NCI-H748 (cell line): ENCODE data around the gene PCSK5.

Experiments used
- DNase-seq: peaks from one replicate; lab custom pipeline; 2025; ENCODE audit not compliant: unreplicated experiment; lab: John Stamatoyannopoulos, UW

The PCSK5 gene

DNA sequence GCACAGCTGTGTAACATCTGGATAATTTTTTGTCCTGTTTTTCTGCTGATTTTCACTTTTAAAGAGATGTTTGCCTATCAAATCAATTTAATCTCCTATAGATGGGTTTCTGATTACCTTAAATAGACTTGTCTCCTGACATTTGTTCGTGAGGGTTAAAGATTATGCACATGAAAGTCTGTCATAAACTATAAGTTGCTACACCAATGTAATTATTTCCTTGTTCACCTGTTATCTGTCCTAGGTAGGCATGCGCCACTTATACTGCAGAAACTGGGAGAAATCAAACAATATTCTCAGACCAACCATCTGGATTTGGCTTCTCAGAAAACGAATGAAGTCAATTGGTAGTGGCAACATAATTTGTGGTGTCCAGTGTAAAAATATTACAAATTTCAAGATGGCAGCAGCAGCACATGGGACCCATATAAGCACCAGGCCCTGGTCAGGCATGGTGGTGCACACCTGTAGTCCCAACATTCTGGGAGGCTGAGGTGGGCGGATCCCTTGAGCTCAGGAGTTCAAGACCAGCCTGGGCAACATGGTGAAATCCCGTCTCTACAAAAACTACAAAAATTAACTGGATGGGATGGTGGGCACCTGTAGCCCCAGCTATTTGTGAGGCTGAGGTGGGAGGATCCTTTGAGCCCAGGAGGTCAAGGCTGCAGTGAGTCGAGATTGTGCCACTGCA is 483.5 kb downstream of the PCSK5 start:
- no peak for DNase-seq

DNA sequence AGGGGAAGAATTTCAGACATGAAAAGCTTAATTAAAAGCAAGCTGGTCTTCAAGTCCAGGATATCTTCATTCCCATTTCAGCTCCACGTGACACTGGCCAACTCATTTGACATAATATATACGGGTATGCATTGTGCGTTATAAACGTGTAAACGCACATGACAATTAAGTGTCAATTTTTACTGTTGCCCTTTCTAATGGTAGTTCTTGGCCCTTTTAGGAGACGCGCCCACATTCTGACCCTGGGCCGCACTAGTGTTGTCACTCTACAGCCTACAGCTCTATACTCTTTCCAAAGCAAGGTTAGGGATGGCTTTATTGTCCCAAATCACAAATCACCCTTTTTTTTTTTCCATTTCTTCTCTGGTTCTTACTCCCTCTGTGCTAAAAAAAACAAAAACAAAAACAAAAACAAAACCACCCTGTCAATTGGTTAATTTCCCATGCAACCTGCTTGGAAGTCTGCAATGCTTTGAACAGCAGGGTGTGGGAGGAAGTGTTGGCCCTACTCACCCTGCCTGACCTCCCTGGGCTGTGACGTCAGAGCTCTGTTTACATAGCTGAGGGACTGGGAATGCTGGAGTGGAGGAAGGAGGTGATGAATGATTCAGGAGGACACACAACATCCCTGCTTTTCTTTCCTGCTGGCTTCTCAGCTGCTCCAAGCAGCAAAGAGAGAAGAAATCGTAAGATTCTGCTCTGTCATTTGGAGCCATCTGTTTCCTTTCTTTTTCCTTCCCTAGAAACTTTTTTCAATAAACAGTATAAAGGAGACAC is 484.5 kb downstream of the PCSK5 start:
- DNase-seq: peak; percentile 28

DNA sequence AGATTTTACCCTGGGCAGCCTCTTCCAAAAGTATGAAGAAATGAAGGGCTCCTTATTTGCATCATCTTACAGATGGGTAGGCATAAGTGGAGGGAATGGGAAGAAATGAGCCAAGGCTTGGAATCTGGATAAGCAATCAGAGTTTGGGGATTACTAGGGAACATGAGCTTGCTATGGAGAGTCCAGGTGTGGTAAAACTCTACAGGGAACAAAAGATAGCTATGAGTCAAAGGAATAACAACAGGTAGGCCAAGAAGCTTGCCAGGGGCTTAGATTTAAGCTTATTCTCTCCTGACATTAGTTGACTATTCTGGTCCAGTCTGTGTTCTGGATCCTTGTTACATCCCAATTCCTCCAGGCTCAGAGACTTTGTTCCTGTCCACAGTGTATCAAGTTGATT is 487.3 kb downstream of the PCSK5 start:
- no peak for DNase-seq

DNA sequence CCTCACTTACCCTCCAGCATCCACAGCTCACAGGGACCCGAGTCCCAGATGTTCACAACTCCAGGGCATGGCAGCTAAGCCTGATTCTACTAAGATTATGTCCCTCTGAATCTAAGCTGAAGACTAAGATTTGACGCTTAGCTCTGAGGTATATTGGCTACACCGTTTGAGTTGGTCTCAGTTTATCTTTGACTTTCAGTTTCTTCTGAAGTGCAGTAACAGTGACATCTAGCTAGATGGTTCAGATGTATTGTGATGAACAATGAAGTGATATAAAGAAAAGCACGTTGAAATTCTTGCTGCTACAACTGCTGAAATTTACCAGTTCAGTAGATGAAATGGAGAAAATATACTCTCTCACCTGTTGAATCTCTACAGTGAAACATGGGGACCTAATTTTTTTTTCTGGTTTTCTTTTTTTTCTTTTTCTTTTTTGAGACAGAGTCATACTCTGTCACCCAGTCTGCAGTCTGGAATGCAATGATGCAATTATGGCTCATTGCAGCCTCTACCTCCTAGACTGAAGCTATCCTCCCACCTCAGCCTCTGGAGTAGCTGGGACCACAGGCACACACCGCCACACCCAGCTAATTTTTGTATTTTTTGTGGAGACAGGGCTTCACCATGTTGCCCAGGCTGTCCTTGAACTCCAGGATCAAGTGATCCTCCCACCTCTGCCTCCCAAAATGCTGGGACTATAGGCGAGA is 488.0 kb downstream of the PCSK5 start:
- DNase-seq: no peak

DNA sequence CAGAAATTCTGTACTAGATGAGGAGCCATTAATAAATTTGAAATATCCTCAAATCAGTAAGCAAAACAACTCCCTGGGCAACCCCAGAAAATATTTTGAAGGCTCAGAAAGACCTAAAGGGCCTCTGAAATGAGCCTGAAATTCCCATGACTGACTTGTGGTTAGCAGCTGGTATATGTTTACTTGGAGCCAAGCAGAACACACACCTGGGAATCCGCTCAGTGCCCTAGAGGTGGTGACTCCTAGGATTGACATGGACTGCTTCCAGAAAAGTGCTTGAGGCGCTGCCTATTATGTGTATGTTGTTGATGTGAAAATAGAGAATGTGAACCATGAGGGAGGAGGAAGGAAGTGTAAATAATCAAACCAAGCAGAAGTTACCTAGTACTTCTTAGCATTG is 489.0 kb downstream of the PCSK5 start:
- peak; percentile 79 for DNase-seq

DNA sequence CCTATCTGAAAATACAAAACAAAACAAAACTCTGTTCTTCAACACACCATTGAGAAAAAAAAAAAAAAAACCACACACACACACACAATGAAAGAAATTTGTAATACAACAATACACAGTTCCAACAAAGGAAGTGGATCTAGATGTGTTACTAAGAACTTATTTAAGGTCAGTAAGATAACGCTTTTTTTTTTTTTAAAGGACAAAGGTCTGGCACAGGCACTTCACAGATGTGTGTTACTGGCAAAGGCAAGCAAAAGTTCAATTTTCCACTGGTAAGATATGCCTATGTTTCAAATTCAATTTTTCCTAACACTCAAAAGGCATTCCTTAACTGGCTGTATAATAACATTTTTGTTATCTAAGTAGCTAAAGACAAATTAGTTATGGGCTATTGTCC is 500.2 kb downstream of the PCSK5 start:
- no peak for DNase-seq

DNA sequence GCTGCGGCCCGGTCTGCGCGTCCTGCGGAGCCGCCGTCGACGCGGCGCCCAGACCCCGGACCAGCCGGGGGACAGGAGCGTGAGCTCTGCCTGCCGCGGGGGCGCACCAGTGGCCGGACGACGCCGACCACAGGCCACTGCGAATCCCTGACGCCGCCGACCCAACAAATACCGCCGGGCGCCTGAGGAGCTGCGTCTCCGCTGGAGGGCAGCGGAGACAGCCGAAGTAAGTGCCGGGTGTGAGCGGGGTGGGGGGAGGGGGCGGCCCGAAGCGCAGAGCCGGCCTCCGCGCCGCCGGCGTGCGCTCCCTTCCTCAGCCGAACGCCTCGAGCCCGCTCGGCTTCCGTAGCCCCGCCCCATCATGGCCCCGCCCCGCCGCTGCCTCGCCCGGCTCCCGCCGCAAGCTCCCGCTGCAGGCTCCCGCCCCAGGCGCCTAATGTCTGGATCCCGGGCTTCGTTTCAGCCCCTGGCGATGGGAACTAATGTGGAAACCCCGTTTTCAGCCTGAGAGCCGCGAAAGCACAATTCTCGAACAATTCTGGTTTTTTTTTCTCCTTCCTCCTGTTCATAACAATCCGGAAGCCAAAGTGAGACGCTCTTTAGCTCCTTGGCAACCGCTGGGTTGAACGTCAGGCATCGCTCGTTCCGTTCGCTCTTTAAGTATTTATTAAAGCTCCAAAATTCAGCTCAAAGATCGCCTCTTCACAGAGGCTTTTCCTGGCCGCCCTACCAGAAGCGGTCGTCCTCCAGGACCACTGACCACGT is 503.9 kb downstream of the PCSK5 start, which contains the start of gene RFK:
Gene RFK, minus strand, starts transcription at position 232 of the 765 bp plus-strand sequence. CDS start 255 bp downstream, outside the sequence.
- DNase-seq: peak; percentile 95

DNA sequence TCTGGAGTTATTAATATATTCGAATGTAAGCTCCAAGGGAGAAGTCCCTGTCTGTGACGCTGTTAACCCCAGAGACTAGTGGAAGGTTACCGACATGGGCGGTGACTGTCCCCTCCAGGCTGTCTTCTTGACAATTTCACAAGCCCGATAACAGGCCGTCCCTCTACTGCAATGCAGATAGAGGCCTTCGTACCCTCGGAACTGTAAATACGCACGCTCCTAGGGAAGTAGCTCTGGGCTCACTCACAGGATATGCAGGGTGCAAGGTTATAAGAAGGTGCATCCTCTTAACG is 504.4 kb downstream of the PCSK5 start:
- peak; percentile 90 for DNase-seq

DNA sequence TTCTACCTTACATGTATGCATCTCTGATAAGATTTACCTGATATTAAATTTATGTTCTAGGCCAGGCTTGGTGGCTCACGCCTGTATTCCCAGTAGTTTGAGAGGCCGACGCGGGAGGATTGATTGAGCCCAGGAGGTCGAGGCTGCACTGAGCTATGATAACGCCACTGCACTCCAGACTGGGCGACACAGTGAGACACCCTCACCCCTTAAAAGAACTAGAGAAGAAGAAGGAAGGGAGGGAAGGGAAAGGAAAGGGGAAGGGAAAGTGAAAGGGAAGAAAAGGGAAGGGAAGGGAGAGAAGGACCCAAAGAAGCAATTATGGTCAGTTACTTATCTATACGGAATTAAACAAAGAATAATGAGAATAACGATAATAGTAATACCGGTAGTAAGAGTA is 504.9 kb downstream of the PCSK5 start:
- no peak for DNase-seq

DNA sequence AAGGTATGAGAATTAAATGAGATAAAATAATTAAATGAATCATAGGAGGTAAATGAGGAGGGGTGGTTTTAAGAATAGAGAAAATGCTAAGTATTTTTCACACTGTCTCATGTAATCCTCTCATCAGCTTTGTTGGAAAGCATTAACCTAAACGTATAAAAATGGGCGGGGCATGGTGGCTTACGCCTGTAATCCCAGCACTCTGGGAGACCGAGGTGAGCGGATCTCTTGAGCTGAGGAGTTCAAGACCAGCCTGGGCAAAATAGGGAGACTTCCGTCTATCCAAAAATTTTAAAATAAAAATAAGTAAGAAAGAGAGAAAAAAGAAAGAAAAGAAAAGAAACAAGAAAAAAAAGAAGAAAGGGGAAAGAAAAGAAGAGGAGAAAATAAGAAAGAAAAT is 505.7 kb downstream of the PCSK5 start:
- DNase-seq: no peak

DNA sequence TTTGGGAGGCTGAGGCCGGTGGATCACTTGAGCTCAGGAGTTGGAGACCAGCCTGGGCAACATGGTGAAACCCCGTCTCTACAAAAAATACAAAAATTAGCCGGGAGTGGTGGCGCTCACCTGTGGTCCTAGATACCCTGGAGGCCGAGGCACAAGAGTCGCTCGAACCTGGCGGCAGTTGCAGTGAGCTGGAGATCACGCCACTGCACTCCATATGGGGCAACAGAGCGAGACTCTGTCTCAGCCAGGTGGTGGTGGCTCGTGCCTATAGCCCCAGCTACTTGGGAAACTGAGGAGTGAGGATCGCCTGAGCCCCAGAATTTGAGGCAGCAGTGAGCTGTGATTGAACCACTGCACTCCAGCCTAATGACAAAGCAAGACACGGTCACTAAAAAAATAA is 506.1 kb downstream of the PCSK5 start:
- DNase-seq: no peak

DNA sequence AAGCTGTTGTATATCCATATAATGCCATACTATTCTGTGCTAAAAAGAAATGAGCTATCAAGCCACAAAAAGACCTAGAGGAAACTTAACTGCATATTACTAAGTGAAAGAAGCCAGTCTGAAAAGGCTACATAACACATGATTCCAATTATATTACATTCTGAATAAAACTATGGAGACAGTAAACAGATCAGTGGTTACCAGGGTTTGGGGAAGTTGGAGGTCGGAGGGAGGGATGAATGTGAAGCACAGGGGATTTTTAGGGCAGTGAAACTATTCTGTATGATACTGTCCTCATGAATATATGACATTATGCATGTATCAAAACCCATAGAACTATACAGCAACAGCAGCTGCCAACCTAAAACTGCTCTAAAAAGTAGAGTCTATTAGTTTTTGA is 509.4 kb downstream of the PCSK5 start:
- DNase-seq: no peak

DNA sequence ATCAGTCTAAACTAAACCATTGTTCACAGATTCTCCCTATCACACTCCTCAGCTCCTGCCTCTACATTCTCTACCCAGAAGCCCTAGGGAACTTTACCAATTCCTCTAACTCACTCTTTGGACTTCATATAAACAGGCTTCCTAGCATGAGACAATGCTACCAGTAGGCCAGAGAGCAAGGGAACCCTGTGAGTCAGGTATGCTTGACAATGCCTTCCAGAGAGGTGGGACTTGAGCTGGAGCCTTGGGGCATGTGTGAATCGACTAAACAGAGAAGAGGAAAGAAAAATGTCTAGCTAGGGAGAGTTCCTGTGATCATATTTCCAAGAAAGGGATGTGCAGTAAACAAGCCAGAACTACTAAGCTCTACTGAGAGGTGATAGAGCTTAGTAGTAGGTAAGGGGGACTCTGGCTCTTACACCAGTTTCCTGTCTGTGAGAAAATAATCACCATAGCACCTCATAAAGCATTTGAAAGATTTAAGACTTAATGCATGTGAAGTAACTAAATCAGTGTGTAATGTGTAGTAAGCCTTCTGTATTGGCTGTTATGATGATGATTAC is 510.1 kb downstream of the PCSK5 start:
- DNase-seq: no peak

DNA sequence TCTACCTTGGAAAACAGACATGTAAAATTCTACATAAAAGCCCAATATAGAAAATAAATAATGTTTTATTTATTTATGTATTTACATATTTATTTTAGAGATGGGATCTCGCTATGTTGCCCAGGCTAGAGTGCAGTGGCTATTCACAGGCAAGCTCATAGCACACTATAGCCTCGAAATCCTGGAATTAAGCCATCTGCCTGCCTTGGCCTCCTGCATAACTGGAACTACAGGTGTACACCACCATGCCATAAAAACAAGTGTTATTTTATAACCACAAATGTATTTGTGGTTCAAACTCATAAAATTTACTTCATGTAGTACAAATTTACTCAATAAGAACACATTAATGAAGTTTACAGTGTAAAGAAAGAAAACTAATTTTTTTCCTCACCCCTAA is 510.7 kb downstream of the PCSK5 start:
- DNase-seq: no peak

DNA sequence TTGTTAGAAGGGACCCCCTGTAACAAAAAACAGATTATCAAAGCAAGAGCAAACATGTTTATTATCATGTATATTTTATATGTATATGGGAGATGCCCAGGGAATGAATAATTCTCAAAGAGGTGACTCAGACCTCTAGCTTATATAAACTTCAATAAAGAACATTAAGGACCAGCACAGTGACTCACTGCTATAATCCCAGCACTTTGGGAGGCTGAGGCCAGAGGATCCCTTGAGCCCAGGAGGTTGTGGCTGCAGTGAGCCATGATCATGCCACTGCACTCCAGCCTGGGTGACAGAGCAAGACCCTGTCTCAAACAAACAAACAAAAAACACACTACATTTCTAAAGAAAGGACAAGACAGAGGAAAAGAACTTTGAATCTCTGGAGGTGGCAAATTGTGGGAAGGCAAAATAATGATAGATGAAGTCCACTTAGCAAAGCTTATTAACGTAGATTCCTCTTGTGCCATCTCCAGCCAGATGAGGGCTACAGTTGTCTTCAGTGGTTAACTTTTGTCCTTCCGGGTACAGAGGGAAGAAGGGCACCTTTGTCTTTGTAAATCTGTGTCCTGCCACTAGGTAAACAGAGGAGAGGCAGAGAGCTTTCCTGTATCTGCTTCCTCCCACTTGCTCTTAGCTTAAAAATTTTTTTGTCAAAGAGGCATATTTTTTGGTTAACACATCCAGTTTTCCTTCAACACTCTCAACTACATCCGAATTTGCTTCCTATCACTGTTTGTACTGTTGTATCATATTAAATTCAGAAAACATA is 511.3 kb downstream of the PCSK5 start:
- DNase-seq: no peak

DNA sequence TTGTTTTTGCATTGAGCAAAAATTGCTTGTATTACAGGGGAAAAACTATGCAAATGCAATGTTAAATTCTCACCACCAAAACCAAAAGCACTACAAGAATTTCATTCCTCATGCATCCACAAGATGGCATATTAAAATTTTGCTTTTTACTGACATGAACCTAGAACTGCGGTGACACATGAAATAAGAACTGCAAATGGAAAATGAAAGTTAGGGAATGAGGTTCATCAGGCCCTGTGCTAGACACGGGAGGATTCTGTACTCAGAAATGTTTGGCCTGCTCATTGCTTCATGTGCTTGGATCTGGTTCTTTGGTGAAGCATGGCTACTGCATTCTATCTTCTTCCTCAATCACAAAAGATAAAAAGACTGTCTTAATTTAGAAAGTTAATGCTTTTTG is 512.9 kb downstream of the PCSK5 start:
- peak; percentile 48 for DNase-seq

DNA sequence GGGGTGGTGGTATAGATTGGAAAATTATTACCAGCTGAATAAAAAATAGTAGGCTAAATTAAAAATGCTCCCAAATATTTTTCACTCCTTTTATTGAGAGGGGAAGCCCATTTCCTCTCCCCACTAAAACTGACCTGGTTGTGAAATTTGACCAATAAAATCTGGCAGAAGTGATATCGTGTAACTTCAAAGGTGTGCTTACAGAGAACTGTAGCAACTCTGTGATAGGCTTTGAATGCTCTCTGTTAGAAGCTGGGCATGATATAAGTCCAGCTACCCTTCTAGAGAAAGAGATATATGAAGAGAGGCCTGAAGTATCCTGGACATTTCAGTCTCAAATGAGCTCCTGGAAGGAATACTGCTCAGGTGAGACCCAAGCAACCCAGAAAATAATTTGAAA is 513.9 kb downstream of the PCSK5 start:
- DNase-seq: no peak

DNA sequence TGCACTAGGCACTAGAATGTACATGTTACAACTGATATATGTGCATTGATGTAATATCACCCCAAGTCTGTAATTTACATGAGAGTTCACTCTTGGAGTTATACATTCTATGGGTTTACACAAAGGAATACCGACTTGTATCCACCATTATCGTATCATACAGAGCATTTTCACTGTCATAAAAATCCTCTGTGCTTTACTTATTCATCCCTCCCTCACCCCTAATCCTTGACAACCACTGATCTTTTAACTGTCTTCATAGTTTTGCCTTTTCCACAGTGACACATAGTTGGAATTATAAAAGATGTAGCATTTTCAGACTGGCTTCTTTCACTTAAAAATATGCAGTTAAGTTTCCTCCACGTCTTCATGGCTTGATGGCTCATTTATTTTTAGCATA is 514.9 kb downstream of the PCSK5 start:
- DNase-seq: no peak

DNA sequence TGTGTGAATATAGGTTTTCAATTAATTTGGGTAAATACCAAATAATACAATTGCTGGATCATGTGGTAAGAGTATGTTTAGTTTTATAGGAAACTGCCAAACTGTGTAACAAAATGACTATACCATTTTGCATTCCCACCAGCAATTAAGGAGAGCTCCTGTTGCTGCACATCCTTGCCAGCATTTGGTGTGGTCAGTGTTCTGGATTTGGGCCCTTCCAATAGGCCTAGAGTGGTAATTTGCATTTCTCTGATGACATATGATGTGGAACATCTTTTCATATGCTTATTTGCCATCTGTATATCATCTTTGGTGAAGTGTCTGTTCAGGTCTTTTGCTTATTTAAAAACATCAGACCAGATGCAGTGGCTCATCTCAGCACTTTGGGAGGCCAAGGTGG is 515.4 kb downstream of the PCSK5 start:
- no peak for DNase-seq
